D341Med (cell line): ENCODE measurements around the gene SIK1.
"Not testable (repeated sequence)": the region's sequence is repeated elsewhere in the genome, so short reads cannot be mapped to it uniquely, and the experiment has no call there.

ENCODE experiments used
- DNase-seq: peaks from one replicate; pipeline ENCODE4 v3.0.0; 2012; ENCODE audit warnings: low spot score

The SIK1 gene

GRCh38 chr21:43426404-43427241, at the start of gene SIK1:
SIK1 (minus strand) TSS chr21:43427131; CDS start chr21:43426178, 953 bp downstream.
- DNase-seq, result not testable (repeated sequence)

- not testable (repeated sequence) for DNase-seq
These were observed 44.8 kb upstream of the SIK1 start for GRCh38 chr21:43471597-43472242.

- not testable (repeated sequence) for DNase-seq
These were observed 43.0 kb upstream of the SIK1 start for GRCh38 chr21:43469719-43470458.

GRCh38 chr21:43467785-43468184, 40.9 kb upstream of the SIK1 start:
- no peak for DNase-seq

- DNase-seq, result not testable (repeated sequence)
These were observed 38.2 kb upstream of the SIK1 start for GRCh38 chr21:43465159-43465558.

- DNase-seq, result not testable (repeated sequence)
These were observed 36.7 kb upstream of the SIK1 start for GRCh38 chr21:43463498-43464261.

- not testable (repeated sequence) for DNase-seq
These were observed 36.0 kb upstream of the SIK1 start for GRCh38 chr21:43462932-43463331.

GRCh38 chr21:43460475-43460874, 33.5 kb upstream of the SIK1 start:
- DNase-seq, result not testable (repeated sequence)

- not testable (repeated sequence) for DNase-seq
These were observed 32.1 kb upstream of the SIK1 start for GRCh38 chr21:43458995-43459394.

GRCh38 chr21:43456616-43457314, 29.8 kb upstream of the SIK1 start:
- DNase-seq, result not testable (repeated sequence)

- not testable (repeated sequence) for DNase-seq
These were observed 28.8 kb upstream of the SIK1 start for GRCh38 chr21:43455717-43456116.

GRCh38 chr21:43454176-43454575, 27.2 kb upstream of the SIK1 start:
- not testable (repeated sequence) for DNase-seq

GRCh38 chr21:43451850-43452249, 24.9 kb upstream of the SIK1 start:
- not testable (repeated sequence) for DNase-seq

- DNase-seq, result not testable (repeated sequence)
These were observed 23.4 kb upstream of the SIK1 start for GRCh38 chr21:43450287-43450686.

GRCh38 chr21:43447353-43447977, 20.5 kb upstream of the SIK1 start:
- DNase-seq, result not testable (repeated sequence)

GRCh38 chr21:43446277-43446932, 19.5 kb upstream of the SIK1 start:
- not testable (repeated sequence) for DNase-seq

GRCh38 chr21:43444524-43444923, 17.6 kb upstream of the SIK1 start:
- DNase-seq, result not testable (repeated sequence)

GRCh38 chr21:43442571-43442970, 15.6 kb upstream of the SIK1 start:
- not testable (repeated sequence) for DNase-seq

- DNase-seq, result not testable (repeated sequence)
These were observed 14.2 kb upstream of the SIK1 start for GRCh38 chr21:43440835-43441727.
